ENCODE results near the gene KDM4B. TPM values are rescaled to one million over a fixed set of nuclear protein-coding genes. Genes with fewer than 3 reads are reported as not detected.
A peak's percentile ranks its signal among the peaks of the same experiment; 100 is the strongest.

KDM4B gene
- total and polyA plus RNA-seq, 5 donors: 18.8 to 37.5 (median 26.6) TPM

GRCh38 chr19:4997297-4997696 is 28.4 kb downstream of the KDM4B start:
- no peak for ATAC-seq
- Histone ChIP-seq H3K27ac (ENCODE audit: low read length) (no peak overlapping the region), H3K27me3 (ENCODE audit: control insufficient read depth, insufficient read depth) (no peaks in the 10 kb centered on the region), H3K9me3 (ENCODE audit: control insufficient read depth, low read length) (no peaks in the 10 kb centered on the region), H3K4me1 (ENCODE audit: control insufficient read depth, insufficient read depth, low read length) (no peaks in the 10 kb centered on the region), H3K4me3 (ENCODE audit: low read length) (no peak overlapping the region)
- peak in 2 of 3 donors; percentile 32 to 51 for DNase-seq
- intact Hi-C loops (cut with DNase I): no loop called here
- WGBS: 92% methylated on average over 12 of the region's 12 CpGs

GRCh38 chr19:5000120-5000611 is 31.3 kb downstream of the KDM4B start:
- intact Hi-C loops (cut with DNase I): no loop called here
- Histone ChIP-seq H3K4me1 (ENCODE audit: control insufficient read depth, insufficient read depth, low read length) (no peaks in the 10 kb centered on the region), H3K4me3 (ENCODE audit: low read length) (no peak overlapping the region), H3K9me3 (ENCODE audit: control insufficient read depth, low read length) (no peaks in the 10 kb centered on the region), H3K27me3 (ENCODE audit: control insufficient read depth, insufficient read depth) (no peaks in the 10 kb centered on the region), H3K27ac (ENCODE audit: low read length) (no peak overlapping the region)
- WGBS: 92% methylated on average over 6 of the region's 6 CpGs
- DNase-seq: no peak
- ATAC-seq: no peak

- no peak overlapping the region for H3K4me3 ChIP-seq (ENCODE audit: low read length)
- 75% methylated on average over 3 of the region's 3 CpGs for WGBS
- H3K27ac ChIP-seq (ENCODE audit: low read length): no peak overlapping the region
- no peaks in the 10 kb centered on the region for H3K27me3 ChIP-seq (ENCODE audit: control insufficient read depth, insufficient read depth)
- H3K4me1 ChIP-seq (ENCODE audit: control insufficient read depth, insufficient read depth, low read length): no peaks in the 10 kb centered on the region
- DNase-seq: peak in 1 of 3 donors; percentile 25
- intact Hi-C loops (cut with DNase I): no loop called here
- no peaks in the 10 kb centered on the region for H3K9me3 ChIP-seq (ENCODE audit: control insufficient read depth, low read length)
- no peak for ATAC-seq
Observed at GRCh38 chr19:5001615-5002014, 32.7 kb downstream of the KDM4B start.

GRCh38 chr19:5002143-5002542 is 33.2 kb downstream of the KDM4B start:
- no peak for ATAC-seq
- no peak overlapping the region for H3K4me3 ChIP-seq (ENCODE audit: low read length)
- intact Hi-C loops (cut with DNase I): no loop called here
- 94% methylated on average over 4 of the region's 4 CpGs for WGBS
- no peaks in the 10 kb centered on the region for H3K4me1 ChIP-seq (ENCODE audit: control insufficient read depth, insufficient read depth, low read length)
- DNase-seq: no peak
- no peaks in the 10 kb centered on the region for H3K9me3 ChIP-seq (ENCODE audit: control insufficient read depth, low read length)
- no peaks in the 10 kb centered on the region for H3K27me3 ChIP-seq (ENCODE audit: control insufficient read depth, insufficient read depth)
- no peak overlapping the region for H3K27ac ChIP-seq (ENCODE audit: low read length)

GRCh38 chr19:5003781-5004180 is 34.9 kb downstream of the KDM4B start:
- peak in 1 of 3 donors; percentile 40 for DNase-seq
- Histone ChIP-seq H3K27ac (ENCODE audit: low read length) (no peak overlapping the region), H3K4me1 (ENCODE audit: control insufficient read depth, insufficient read depth, low read length) (no peaks in the 10 kb centered on the region), H3K27me3 (ENCODE audit: control insufficient read depth, insufficient read depth) (no peaks in the 10 kb centered on the region), H3K9me3 (ENCODE audit: control insufficient read depth, low read length) (no peaks in the 10 kb centered on the region), H3K4me3 (ENCODE audit: low read length) (no peak overlapping the region)
- ATAC-seq: no peak
- intact Hi-C loops (cut with DNase I): no loop called here
- 90% methylated on average over 18 of the region's 18 CpGs for whole genome bisulfite sequencing

- ATAC-seq (peak in 1 of 2 donors; percentile 6), DNase-seq (peak in 1 of 3 donors; percentile 27)
- WGBS: 81% methylated on average over 5 of the region's 5 CpGs
- Histone ChIP-seq H3K9me3 (ENCODE audit: control insufficient read depth, low read length) (no peaks in the 10 kb centered on the region), H3K27ac (ENCODE audit: low read length) (no peak overlapping the region), H3K4me1 (ENCODE audit: control insufficient read depth, insufficient read depth, low read length) (no peaks in the 10 kb centered on the region), H3K27me3 (ENCODE audit: control insufficient read depth, insufficient read depth) (no peaks in the 10 kb centered on the region), H3K4me3 (ENCODE audit: low read length) (no peak overlapping the region)
- intact Hi-C loops (cut with DNase I): no loop called here
Observed at GRCh38 chr19:5005096-5005495, 36.2 kb downstream of the KDM4B start.

- no peaks in the 10 kb centered on the region for H3K27me3 ChIP-seq (ENCODE audit: control insufficient read depth, insufficient read depth)
- intact Hi-C loops (cut with DNase I): no loop called here
- DNase-seq (peak in 2 of 3 donors; percentile 49 to 55), ATAC-seq (peak; percentile 17 to 33)
- 55% methylated on average over 10 of the region's 10 CpGs for WGBS
- no peak overlapping the region for H3K4me3 ChIP-seq (ENCODE audit: low read length)
- no peaks in the 10 kb centered on the region for H3K4me1 ChIP-seq (ENCODE audit: control insufficient read depth, insufficient read depth, low read length)
- H3K9me3 ChIP-seq (ENCODE audit: control insufficient read depth, low read length): no peaks in the 10 kb centered on the region
- no peak overlapping the region for H3K27ac ChIP-seq (ENCODE audit: low read length)
Observed at GRCh38 chr19:5006201-5006600, 37.3 kb downstream of the KDM4B start.

GRCh38 chr19:5006821-5007220 is 37.9 kb downstream of the KDM4B start:
- Histone ChIP-seq H3K4me1 (ENCODE audit: control insufficient read depth, insufficient read depth, low read length) (no peaks in the 10 kb centered on the region), H3K27ac (ENCODE audit: low read length) (no peak overlapping the region), H3K4me3 (ENCODE audit: low read length) (no peak overlapping the region), H3K27me3 (ENCODE audit: control insufficient read depth, insufficient read depth) (no peaks in the 10 kb centered on the region), H3K9me3 (ENCODE audit: control insufficient read depth, low read length) (no peaks in the 10 kb centered on the region)
- intact Hi-C loops (cut with DNase I): no loop called here
- 94% methylated on average over 13 of the region's 13 CpGs for WGBS
- ATAC-seq (no peak), DNase-seq (peak in 2 of 3 donors; percentile 51 to 58)

GRCh38 chr19:5011476-5012238 is 42.7 kb downstream of the KDM4B start:
- intact Hi-C loops (cut with DNase I): no loop called here
- Histone ChIP-seq H3K4me1 (ENCODE audit: control insufficient read depth, insufficient read depth, low read length) (peaks cover 6% of the 10 kb centered on the region), H3K27me3 (ENCODE audit: control insufficient read depth, insufficient read depth) (no peaks in the 10 kb centered on the region), H3K4me3 (ENCODE audit: low read length) (no peak overlapping the region), H3K27ac (ENCODE audit: low read length) (no peak overlapping the region), H3K9me3 (ENCODE audit: control insufficient read depth, low read length) (no peaks in the 10 kb centered on the region)
- DNase-seq (peak in 1 of 3 donors; percentile 62), ATAC-seq (peak; percentile 22 to 29)
- 71% methylated on average over 26 of the region's 26 CpGs for WGBS

- no peaks in the 10 kb centered on the region for H3K9me3 ChIP-seq (ENCODE audit: control insufficient read depth, low read length)
- ATAC-seq (peak in 1 of 2 donors; percentile 9), DNase-seq (peak in 1 of 3 donors; percentile 20)
- WGBS: 91% methylated on average over 25 of the region's 25 CpGs
- H3K27me3 ChIP-seq (ENCODE audit: control insufficient read depth, insufficient read depth): no peaks in the 10 kb centered on the region
- H3K27ac ChIP-seq (ENCODE audit: low read length): no peak overlapping the region
- intact Hi-C loops (cut with DNase I): no loop called here
- no peak overlapping the region for H3K4me3 ChIP-seq (ENCODE audit: low read length)
- peaks cover 6% of the 10 kb centered on the region for H3K4me1 ChIP-seq (ENCODE audit: control insufficient read depth, insufficient read depth, low read length)
Observed at GRCh38 chr19:5012688-5013457, 44.0 kb downstream of the KDM4B start.

GRCh38 chr19:5013761-5014160 is 44.8 kb downstream of the KDM4B start:
- 85% methylated on average over 14 of the region's 14 CpGs for WGBS
- Histone ChIP-seq H3K4me1 (ENCODE audit: control insufficient read depth, insufficient read depth, low read length) (peaks cover 6% of the 10 kb centered on the region), H3K27me3 (ENCODE audit: control insufficient read depth, insufficient read depth) (no peaks in the 10 kb centered on the region), H3K9me3 (ENCODE audit: control insufficient read depth, low read length) (no peaks in the 10 kb centered on the region), H3K4me3 (ENCODE audit: low read length) (no peak overlapping the region), H3K27ac (ENCODE audit: low read length) (no peak overlapping the region)
- DNase-seq (peak in 1 of 3 donors; percentile 67), ATAC-seq (peak; percentile 33 to 37)
- intact Hi-C loops (cut with DNase I): no loop called here
